Mesenchymal stem cell (in vitro differentiated cells and primary cell): ENCODE measurements around the gene MRM3.
A peak's percentile ranks its signal among the peaks of the same experiment; 100 is the strongest.
"Not testable (repeated sequence)": the region's sequence is repeated elsewhere in the genome, so short reads cannot be mapped to it uniquely, and the experiment has no call there.

ENCODE experiments used
- DNase-seq: peaks from one replicate; pipeline ENCODE4 v3.0.0-alpha.2; 2013
- H2AFZ ChIP-seq: one replicate; pipeline ENCODE4 v1.6.1; 2013; ENCODE audit warnings: low read depth, mild to moderate bottlenecking, control low read depth, inconsistent platforms, low read length, moderate library complexity
- H2AK5ac ChIP-seq: 2 replicates; pipeline ENCODE4 v1.6.1; 2013; ENCODE audit warnings: low read length, moderate library complexity, mild to moderate bottlenecking, inconsistent platforms; ENCODE audit not compliant: severe bottlenecking
- H2BK120ac ChIP-seq: one replicate; pipeline ENCODE4 v1.6.1; 2013; ENCODE audit warnings: low read depth, mild to moderate bottlenecking, inconsistent platforms, low read length, moderate library complexity
- H2BK12ac ChIP-seq, 2 experiments: one replicate each; pipeline ENCODE4 v1.6.1; 2013; ENCODE audit warnings: inconsistent platforms in 2 of 2, low read length in 2 of 2, mild to moderate bottlenecking in 2 of 2, moderate library complexity in 2 of 2, control low read depth in 1 of 2
- H2BK15ac ChIP-seq: one replicate; pipeline ENCODE4 v1.6.1; 2013; ENCODE audit warnings: mild to moderate bottlenecking, low read depth, inconsistent platforms; ENCODE audit not compliant: poor library complexity, severe bottlenecking
- H2BK5ac ChIP-seq: 2 replicates; pipeline ENCODE4 v1.6.1; 2013; ENCODE audit warnings: low read depth, mild to moderate bottlenecking, low read length, control low read depth, inconsistent platforms; ENCODE audit not compliant: poor library complexity, severe bottlenecking
- H3K14ac ChIP-seq, 2 experiments: one replicate each; pipeline ENCODE4 v1.6.1; 2013; ENCODE audit warnings: inconsistent platforms in 2 of 2, low read length in 2 of 2, control low read depth in 1 of 2, mild to moderate bottlenecking in 1 of 2, moderate library complexity in 1 of 2
- H3K18ac ChIP-seq, 2 experiments: one replicate each; pipeline ENCODE4 v1.6.1; 2013; ENCODE audit warnings: inconsistent platforms in 2 of 2, low read length in 2 of 2, control low read depth in 1 of 2, low read depth in 1 of 2, mild to moderate bottlenecking in 1 of 2
- H3K23ac ChIP-seq, 2 experiments: one replicate each; pipeline ENCODE4 v1.6.1; 2013; ENCODE audit warnings: inconsistent platforms in 2 of 2, low read length in 2 of 2, mild to moderate bottlenecking in 2 of 2, moderate library complexity in 2 of 2, control low read depth in 1 of 2
- H3K27ac ChIP-seq: 2 replicates; pipeline ENCODE4 v1.5.1; 2013; ENCODE audit warnings: mild to moderate bottlenecking, moderate library complexity, low read length, control low read depth, inconsistent platforms; ENCODE audit not compliant: poor library complexity, severe bottlenecking
- H3K27me3 ChIP-seq, 2 experiments: 2 replicates each; pipeline versions ENCODE4 v1.6.1 to v1.7.0; 2013; ENCODE audit warnings: low read length in 2 of 2, mild to moderate bottlenecking in 2 of 2, moderate library complexity in 2 of 2, control low read depth in 1 of 2, inconsistent platforms in 1 of 2; ENCODE audit not compliant: control insufficient read depth in 1 of 2, insufficient read depth in 1 of 2
- H3K36me3 ChIP-seq, 2 experiments: 2 replicates each; pipeline versions ENCODE4 v1.6.1 to v1.7.0; 2013; ENCODE audit warnings: low read length in 2 of 2, control low read depth in 1 of 2, inconsistent platforms in 1 of 2, low read depth in 1 of 2, mild to moderate bottlenecking in 1 of 2; ENCODE audit not compliant: insufficient read depth in 2 of 2, control insufficient read depth in 1 of 2
- H3K4ac ChIP-seq, 2 experiments: one replicate each; pipeline ENCODE4 v1.6.1; 2013; ENCODE audit warnings: inconsistent platforms in 2 of 2, low read length in 2 of 2, mild to moderate bottlenecking in 2 of 2, moderate library complexity in 2 of 2, control low read depth in 1 of 2, low read depth in 1 of 2
- H3K4me1 ChIP-seq: 2 replicates; pipeline ENCODE4 v1.6.1; 2013; ENCODE audit warnings: low read depth, low read length, control low read depth; ENCODE audit not compliant: control insufficient read depth, insufficient read depth
- H3K4me2 ChIP-seq: 2 replicates; pipeline ENCODE4 v1.6.1; 2013; ENCODE audit warnings: low read length, mild to moderate bottlenecking, inconsistent platforms; ENCODE audit not compliant: poor library complexity, severe bottlenecking
- H3K4me3 ChIP-seq, 2 experiments: 2 replicates each; pipeline versions ENCODE4 v1.5.1 to v1.7.0; 2013; ENCODE audit warnings: low read length in 2 of 2, mild to moderate bottlenecking in 2 of 2, control low read depth in 1 of 2, low read depth in 1 of 2; ENCODE audit not compliant: insufficient read depth in 1 of 2
- H3K79me1 ChIP-seq: replicated peaks from 2 replicates; pipeline ENCODE4 v1.6.1; 2013; ENCODE audit warnings: mild to moderate bottlenecking, control low read depth, low read length, inconsistent platforms; ENCODE audit not compliant: poor library complexity, severe bottlenecking
- H3K9ac ChIP-seq: 2 replicates; pipeline ENCODE4 v1.7.0; 2013; ENCODE audit warnings: mild to moderate bottlenecking, low read length, moderate library complexity
- H3K9me3 ChIP-seq: 2 replicates; pipeline ENCODE4 v1.7.0; 2013; ENCODE audit warnings: mild to moderate bottlenecking, low read length; ENCODE audit not compliant: control insufficient read depth
- H4K8ac ChIP-seq: one replicate; pipeline ENCODE4 v1.6.1; 2013; ENCODE audit warnings: inconsistent platforms, mild to moderate bottlenecking, low read length, moderate library complexity
- H4K91ac ChIP-seq: one replicate; pipeline ENCODE4 v1.6.1; 2013; ENCODE audit warnings: mild to moderate bottlenecking, low read length, inconsistent platforms
- WGBS: methylation state at CpG from one replicate; pipeline ENCODE4 v1.1.7; 2013; ENCODE audit warnings: mixed read lengths; 5-methylcytosine and 5-hydroxymethylcytosine counted together

Gene MRM3

GRCh38 chr17:748604-749003 is 33.5 kb upstream of the MRM3 start:
- H2BK120ac ChIP-seq, DNase-seq, H3K27me3 ChIP-seq, H3K23ac ChIP-seq, H3K4me3 ChIP-seq, H4K8ac ChIP-seq, H3K27ac ChIP-seq, H4K91ac ChIP-seq, H2BK12ac ChIP-seq, H2BK5ac ChIP-seq, H3K18ac ChIP-seq, H2AFZ ChIP-seq, H3K9me3 ChIP-seq, H3K4me2 ChIP-seq, H3K9ac ChIP-seq, H3K4ac ChIP-seq, H3K14ac ChIP-seq, H2BK15ac ChIP-seq, H2AK5ac ChIP-seq: not testable (repeated sequence)
- WGBS: 96% methylated on average over 4 of the region's 4 CpGs
- H3K36me3 ChIP-seq: peaks cover 44 to 50% of the 10 kb centered on the region in 2 experiments
- H3K79me1 ChIP-seq: peaks cover 54% of the 10 kb centered on the region
- peaks cover 15% of the 10 kb centered on the region for H3K4me1 ChIP-seq

- 80% methylated on average over 6 of the region's 7 CpGs for WGBS
- H2AFZ ChIP-seq, H3K27me3 ChIP-seq, H3K14ac ChIP-seq, H3K9me3 ChIP-seq, H3K23ac ChIP-seq, H2AK5ac ChIP-seq, H3K9ac ChIP-seq, H2BK12ac ChIP-seq, H3K27ac ChIP-seq, H2BK15ac ChIP-seq, H4K8ac ChIP-seq, DNase-seq, H2BK120ac ChIP-seq, H3K18ac ChIP-seq, H3K4me2 ChIP-seq, H3K4ac ChIP-seq, H3K4me3 ChIP-seq, H2BK5ac ChIP-seq: not testable (repeated sequence)
- H3K79me1 ChIP-seq: peaks cover 49% of the 10 kb centered on the region
- H3K36me3 ChIP-seq: peaks cover 36 to 45% of the 10 kb centered on the region in 2 experiments
- peak overlapping the region; percentile 11 for H4K91ac ChIP-seq
- H3K4me1 ChIP-seq: peaks cover 15% of the 10 kb centered on the region
Measured at GRCh38 chr17:749359-749758, 32.8 kb upstream of the MRM3 start.

- H3K36me3 ChIP-seq: peaks cover 25 to 34% of the 10 kb centered on the region in 2 experiments
- H2BK5ac ChIP-seq: no peak overlapping the region
- no peak overlapping the region for H3K14ac ChIP-seq
- no peak overlapping the region for H3K4me2 ChIP-seq
- H3K9ac ChIP-seq: peak overlapping the region; percentile 92
- H2AK5ac ChIP-seq: no peak overlapping the region
- no peak overlapping the region for H4K91ac ChIP-seq
- H2BK120ac ChIP-seq: no peak overlapping the region
- 83% methylated on average over 8 of the region's 8 CpGs for WGBS
- H3K4ac ChIP-seq: no peak overlapping the region
- H3K4me3 ChIP-seq: peak overlapping the region in 1 of 2 experiments; percentile 96
- peaks cover 15% of the 10 kb centered on the region for H3K4me1 ChIP-seq
- H3K27ac ChIP-seq: no peak overlapping the region
- DNase-seq: no peak
- H2BK15ac ChIP-seq: no peak overlapping the region
- no peak overlapping the region for H3K18ac ChIP-seq
- no peak overlapping the region for H3K23ac ChIP-seq
- H3K79me1 ChIP-seq: peaks cover 38% of the 10 kb centered on the region
- no peak overlapping the region for H2AFZ ChIP-seq
- no peak overlapping the region for H4K8ac ChIP-seq
- H3K27me3 ChIP-seq: no peaks in the 10 kb centered on the region
- no peak overlapping the region for H2BK12ac ChIP-seq
- no peaks in the 10 kb centered on the region for H3K9me3 ChIP-seq
Measured at GRCh38 chr17:750431-751037, 31.6 kb upstream of the MRM3 start.

- peak; percentile 67 for DNase-seq
- Histone ChIP-seq H3K4me3 (peak overlapping the region; percentile 92 to 96), H3K4me2 (peak overlapping the region; percentile 98), H4K91ac (peak overlapping the region; percentile 84), H3K79me1 (peaks cover 30% of the 10 kb centered on the region), H4K8ac (peak overlapping the region; percentile 89), H3K27me3 (no peaks in the 10 kb centered on the region), H2BK120ac (no peak overlapping the region), H3K36me3 (peaks cover 18 to 25% of the 10 kb centered on the region in 2 experiments), H3K23ac (peak overlapping the region in 1 of 2 experiments; percentile 77), H2BK15ac (no peak overlapping the region), H2AFZ (peak overlapping the region; percentile 96), H3K9me3 (no peaks in the 10 kb centered on the region), H3K4ac (peak overlapping the region; percentile 77 to 93), H3K14ac (peak overlapping the region in 1 of 2 experiments; percentile 96), H3K27ac (no peak overlapping the region), H2BK5ac (peak overlapping the region; percentile 24), H3K4me1 (peaks cover 15% of the 10 kb centered on the region), H2BK12ac (no peak overlapping the region), H2AK5ac (no peak overlapping the region), H3K18ac (peak overlapping the region; percentile 71 to 92), H3K9ac (peak overlapping the region; percentile 92)
- 4% methylated on average over 39 of the region's 49 CpGs for WGBS
Measured at GRCh38 chr17:751269-752001, 30.7 kb upstream of the MRM3 start.
